IMR-90 (cell line): ENCODE results near the gene RSRC1. TPM values are rescaled to one million over a fixed set of nuclear protein-coding genes. Genes with fewer than 3 reads are reported as not detected.

Experiments used
- ATAC-seq: fragments of 200-7000 bp; cut with Tn5 transposase; 2 replicates; pipeline ENCODE4 v1.9.1; 2020; ENCODE audit warnings: low read depth, mild to moderate bottlenecking, moderate library complexity
- BruUV-seq: library from RNA; stranded (reverse); fragments of 400-500 nt; replicated peaks from 2 replicates; lab custom pipeline; 2021; lab: Mats Ljungman, UMichigan
- CTCF ChIA-PET: fragments of 300-600 bp; formaldehyde crosslinking; extraction: SDS; loops from one replicate; lab custom pipeline; 2021; ENCODE audit warnings: antibody characterized with exemption; lab: Yijun Ruan, JAX
- POLR2A ChIA-PET: fragments of 300-600 bp; sonication (Branson Sonifier 250); formaldehyde crosslinking; loops from one replicate; lab custom pipeline; 2022; ENCODE audit warnings: antibody characterized with exemption; ENCODE audit not compliant: unreplicated experiment; lab: Charles Lee
- DNase-seq: peaks from one replicate; pipeline ENCODE4 v3.0.0; 2013
- H2AFZ ChIP-seq: replicated peaks from 2 replicates; pipeline ENCODE3; 2013; ENCODE audit warnings: low read length, mild to moderate bottlenecking; ENCODE audit not compliant: poor library complexity
- H2AK5ac ChIP-seq: 2 replicates; pipeline ENCODE4 v1.6.1; 2013; ENCODE audit warnings: low read depth, low read length, inconsistent platforms
- H2AK9ac ChIP-seq: replicated peaks from 2 replicates; pipeline ENCODE3; 2013; ENCODE audit warnings: mild to moderate bottlenecking, low read depth, low read length, moderate library complexity; ENCODE audit not compliant: poor library complexity
- H2BK120ac ChIP-seq: 2 replicates; pipeline ENCODE4 v1.6.1; 2013; ENCODE audit warnings: low read depth, low read length, inconsistent platforms
- H2BK15ac ChIP-seq: 3 replicates; pipeline ENCODE4 v1.6.1; 2013; ENCODE audit warnings: low read depth, low read length, inconsistent platforms
- H2BK20ac ChIP-seq: 2 replicates; pipeline ENCODE4 v1.6.1; 2013; ENCODE audit warnings: low read depth, mild to moderate bottlenecking, inconsistent platforms, low read length, moderate library complexity
- H2BK5ac ChIP-seq: 2 replicates; pipeline ENCODE4 v1.6.1; 2013; ENCODE audit warnings: mild to moderate bottlenecking, low read depth, low read length, inconsistent platforms; ENCODE audit not compliant: poor library complexity, severe bottlenecking
- H3K14ac ChIP-seq: replicated peaks from 2 replicates; pipeline ENCODE4 v1.6.1; 2013; ENCODE audit warnings: low read depth, low read length, inconsistent platforms
- H3K18ac ChIP-seq: 2 replicates; pipeline ENCODE4 v1.6.1; 2013; ENCODE audit warnings: low read depth, low read length, control low read depth
- H3K23ac ChIP-seq: 2 replicates; pipeline ENCODE4 v1.6.1; 2013; ENCODE audit warnings: low read depth, low read length, inconsistent platforms
- H3K27ac ChIP-seq: 2 replicates; pipeline ENCODE4 v1.5.1; 2013; ENCODE audit warnings: mild to moderate bottlenecking, control low read depth, low read length; ENCODE audit not compliant: insufficient read depth
- H3K27me3 ChIP-seq: 2 replicates; pipeline ENCODE4 v1.6.1; 2013; ENCODE audit warnings: low read length; ENCODE audit not compliant: control insufficient read depth, insufficient read depth
- H3K36me3 ChIP-seq: 2 replicates; pipeline ENCODE4 v1.6.1; 2013; ENCODE audit warnings: low read length, mixed read lengths; ENCODE audit not compliant: control insufficient read depth, insufficient read depth
- H3K4ac ChIP-seq: 2 replicates; pipeline ENCODE4 v1.6.1; 2013; ENCODE audit warnings: low read depth, low read length, inconsistent platforms
- H3K4me1 ChIP-seq: 2 replicates; pipeline ENCODE4 v1.6.1; 2013; ENCODE audit warnings: low read length, mixed read lengths; ENCODE audit not compliant: control insufficient read depth, insufficient read depth
- H3K4me2 ChIP-seq: 2 replicates; pipeline ENCODE4 v1.6.1; 2013; ENCODE audit warnings: low read depth, mild to moderate bottlenecking, control low read depth, low read length, moderate library complexity
- H3K4me3 ChIP-seq: 2 replicates; pipeline ENCODE4 v1.5.1; 2013; ENCODE audit warnings: low read depth, mild to moderate bottlenecking, control low read depth, low read length, moderate library complexity; ENCODE audit not compliant: insufficient read depth
- H3K56ac ChIP-seq: 2 replicates; pipeline ENCODE4 v1.6.1; 2013; ENCODE audit warnings: low read length, inconsistent platforms; ENCODE audit not compliant: insufficient read depth; ENCODE audit errors: extremely low read depth
- H3K79me1 ChIP-seq, 2 experiments: 2 replicates each; pipeline ENCODE4 v1.6.1; 2013; ENCODE audit warnings: low read length in 2 of 2, inconsistent platforms in 1 of 2, low read depth in 1 of 2
- H3K9ac ChIP-seq: 2 replicates; pipeline ENCODE4 v1.6.1; 2013; ENCODE audit warnings: low read depth, low read length, control low read depth
- H3K9me1 ChIP-seq: 2 replicates; pipeline ENCODE4 v1.6.1; 2013; ENCODE audit warnings: low read length, inconsistent platforms; ENCODE audit not compliant: insufficient read depth
- H3K9me3 ChIP-seq: 2 replicates; pipeline ENCODE4 v1.6.1; 2013; ENCODE audit warnings: low read length; ENCODE audit not compliant: control insufficient read depth, insufficient read depth
- H4K20me1 ChIP-seq: 2 replicates; pipeline ENCODE4 v1.6.1; 2013; ENCODE audit warnings: low read length, inconsistent platforms; ENCODE audit not compliant: insufficient read depth
- H4K5ac ChIP-seq: 2 replicates; pipeline ENCODE4 v1.6.1; 2013; ENCODE audit warnings: mild to moderate bottlenecking, low read depth, low read length, control low read depth
- H4K8ac ChIP-seq, 2 experiments: 2 replicates each; pipeline ENCODE4 v1.6.1; 2013; ENCODE audit warnings: low read depth in 2 of 2, low read length in 2 of 2, control low read depth in 1 of 2, inconsistent platforms in 1 of 2
- H4K91ac ChIP-seq: 2 replicates; pipeline ENCODE4 v1.6.1; 2013; ENCODE audit warnings: low read depth, low read length, inconsistent platforms; ENCODE audit not compliant: insufficient read depth
- CEBPB ChIP-seq: IDR thresholded peaks from 2 replicates; pipeline ENCODE4 v1.6.1; 2012; ENCODE audit warnings: low read depth, low read length, improper control_type of control experiment
- CHD1 ChIP-seq: IDR thresholded peaks from 2 replicates; pipeline ENCODE4 v1.6.1; 2012; ENCODE audit warnings: low read depth, low read length, improper control_type of control experiment
- CTCF ChIP-seq: conservative IDR thresholded peaks from 2 replicates; pipeline ENCODE4 v1.5.1; 2012; ENCODE audit warnings: mild to moderate bottlenecking, low read depth, low read length, improper control_type of control experiment
- ELK1 ChIP-seq: fragments of 150-350 bp; IDR thresholded peaks from 2 replicates; pipeline ENCODE4 v1.6.1; 2016; ENCODE audit warnings: low read depth, mild to moderate bottlenecking, low read length, moderate library complexity, borderline replicate concordance
- FOS ChIP-seq: fragments of 150-350 bp; IDR thresholded peaks from 2 replicates; pipeline ENCODE4 v1.6.1; 2016; ENCODE audit warnings: low read depth, low read length
- MXI1 ChIP-seq: IDR thresholded peaks from 2 replicates; pipeline ENCODE4 v1.6.1; 2012; ENCODE audit warnings: low read depth, mild to moderate bottlenecking, low read length, moderate library complexity, borderline replicate concordance
- NFE2L2 ChIP-seq: fragments of 150-350 bp; IDR thresholded peaks from 2 replicates; pipeline ENCODE4 v1.6.1; 2016; ENCODE audit warnings: low read depth, mild to moderate bottlenecking, low read length
- POLR2A ChIP-seq: IDR thresholded peaks from 2 replicates; pipeline ENCODE4 v1.6.1; 2012; ENCODE audit warnings: mild to moderate bottlenecking, low read depth, low read length
- RAD21 ChIP-seq: IDR thresholded peaks from 2 replicates; pipeline ENCODE4 v1.6.1; 2012; ENCODE audit warnings: low read length, improper control_type of control experiment
- RFX5 ChIP-seq: IDR thresholded peaks from 2 replicates; pipeline ENCODE4 v1.8.0; 2012; ENCODE audit warnings: low read depth, mild to moderate bottlenecking, low read length, moderate library complexity
- SMC3 ChIP-seq: fragments of 150-350 bp; IDR thresholded peaks from 2 replicates; pipeline ENCODE4 v1.6.1; 2016; ENCODE audit warnings: low read depth, mild to moderate bottlenecking, antibody characterized with exemption, low read length, moderate library complexity
- USF2 ChIP-seq: fragments of 150-350 bp; IDR thresholded peaks from 2 replicates; pipeline ENCODE4 v1.6.1; 2017; ENCODE audit warnings: mild to moderate bottlenecking, antibody characterized with exemption, low read length, low read depth
- WGBS, 2 experiments: methylation state at CpG; one replicate each; pipeline versions ENCODE4 v1.1.5 to v1.1.7; 2013; ENCODE audit warnings: missing lambda C conversion rate in 2 of 2; ENCODE audit not compliant: insufficient read length in 1 of 2; ENCODE audit errors: extremely low coverage in 2 of 2; 5-methylcytosine and 5-hydroxymethylcytosine counted together
- dilution Hi-C: fragments of 300-500 bp; cut with HindIII; formaldehyde crosslinking; loops from one replicate; pipeline ENCODE4 v1.14.3; 2018; ENCODE audit warnings: low sequenced_read_pairs; ENCODE audit not compliant: unreplicated experiment
- in situ Hi-C: fragments of 300-500 bp; cut with MboI; formaldehyde crosslinking; loops from 3 replicates; pipeline ENCODE4 v1.14.3; 2019; ENCODE audit warnings: low sequenced_read_pairs, inconsistent platforms, mixed read lengths
- intact Hi-C: fragments of 100-400 bp; cut with micrococcal nuclease; formaldehyde crosslinking; loops from 2 replicates; pipeline ENCODE4 v1.10.0; 2022
- polyA plus RNA-seq, 3 experiments: library from polyadenylated mRNA; depleted of rRNA; stranded (reverse); fragments of >200 nt; gene quantifications; 2 replicates each; pipeline ENCODE4 v1.2.3, GENCODE V29; 2012; ENCODE audit warnings: low replicate concordance in 1 of 3
- total RNA-seq: library from RNA; depleted of rRNA; stranded (reverse); fragments of >200 nt; gene quantifications from 2 replicates; pipeline ENCODE4 v1.2.3, GENCODE V29; 2012

Gene RSRC1
- total and polyA plus RNA-seq, 2 of the 4 experiments (the other 2 are of a cell fraction): 3.8 to 41.8 TPM

GRCh38 chr3:158104431-158104921, 5.4 kb upstream of the RSRC1 start:
- H3K4me2 ChIP-seq: no peak overlapping the region
- no peak overlapping the region for H2BK15ac ChIP-seq
- H2AFZ ChIP-seq: no peak overlapping the region
- H3K27me3 ChIP-seq: peaks cover 69% of the 10 kb centered on the region
- H3K27ac ChIP-seq: no peak overlapping the region
- H3K36me3 ChIP-seq: no peaks in the 10 kb centered on the region
- no peak overlapping the region for H3K56ac ChIP-seq
- H2AK5ac ChIP-seq: no peak overlapping the region
- CTCF ChIA-PET: no interaction called here
- H3K4ac ChIP-seq: no peak overlapping the region
- DNase-seq (no peak), ATAC-seq (no peak)
- H3K4me3 ChIP-seq: peak overlapping the region; percentile 64; the same call in 1 of the 2 replicates
- no peak overlapping the region for H2BK20ac ChIP-seq
- no peak overlapping the region for H4K91ac ChIP-seq
- no peak overlapping the region for H3K18ac ChIP-seq
- H3K4me1 ChIP-seq: peaks cover 2% of the 10 kb centered on the region; the same call in 1 of the 2 replicates
- H4K5ac ChIP-seq: no peak overlapping the region
- in situ Hi-C loops: loop anchor here (25.0 kb wide), 1 partner anchor 683 kb away; no protein-coding TSS in a partner anchor
- no peak overlapping the region for H4K8ac ChIP-seq
- H4K20me1 ChIP-seq: peaks cover 5% of the 10 kb centered on the region; the same call in 1 of the 2 replicates
- H3K9me1 ChIP-seq: no peaks in the 10 kb centered on the region
- no peak overlapping the region for H3K23ac ChIP-seq
- no TSS peak for BruUV-seq
- H2BK120ac ChIP-seq: no peak overlapping the region
- H3K9ac ChIP-seq: no peak overlapping the region
- no CpG with 5 or more reads among the region's 5 CpGs for WGBS, 2 experiments
- intact Hi-C loops: loop anchor here (1.0 to 10.0 kb wide), 2 partner anchors 486 to 540 kb away; partner anchors contain the start of gene GFM1
- POLR2A ChIA-PET: no interaction called here
- H3K79me1 ChIP-seq: no peaks in the 10 kb centered on the region
- dilution Hi-C loops: no loop called here
- no peak overlapping the region for H3K14ac ChIP-seq
- H3K9me3 ChIP-seq: peaks cover 8% of the 10 kb centered on the region; the same call in 1 of the 2 replicates
- H2AK9ac ChIP-seq: no peak overlapping the region
- no peak overlapping the region for H2BK5ac ChIP-seq
- no peak for TF ChIP-seq SMC3
- TF ChIP-seq CTCF: no peak
- TF ChIP-seq FOS: no peak
- no peak for TF ChIP-seq MXI1
- TF ChIP-seq USF2: no peak
- no peak for TF ChIP-seq ELK1
- no peak for TF ChIP-seq RFX5
- TF ChIP-seq NFE2L2: no peak
- TF ChIP-seq RAD21: no peak
- TF ChIP-seq CEBPB: no peak
- no peak for TF ChIP-seq POLR2A
- no peak for TF ChIP-seq CHD1
